ENCODE data around the gene FCN2.

DNA sequence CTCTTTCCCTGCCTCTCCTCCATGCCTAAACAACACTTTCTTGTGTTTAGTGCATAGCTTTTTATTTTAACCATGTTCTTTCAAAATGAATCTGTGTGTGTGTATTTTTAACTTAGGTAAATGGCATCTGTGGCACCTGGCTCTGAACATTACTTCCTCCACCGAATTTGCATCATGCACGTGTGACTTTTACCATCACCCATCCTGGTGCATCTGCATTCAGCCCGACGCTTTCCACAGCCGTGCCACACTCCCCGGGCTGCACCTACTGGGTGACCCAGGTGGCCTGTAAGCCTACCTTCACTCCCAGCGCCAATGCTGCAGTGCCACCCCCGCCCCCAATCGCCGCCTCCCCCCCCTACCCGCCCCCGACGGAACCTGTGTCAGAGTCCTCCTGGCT lies 49.8 kb downstream of the FCN2 start:
- TF ChIP-seq, protein P1, sequence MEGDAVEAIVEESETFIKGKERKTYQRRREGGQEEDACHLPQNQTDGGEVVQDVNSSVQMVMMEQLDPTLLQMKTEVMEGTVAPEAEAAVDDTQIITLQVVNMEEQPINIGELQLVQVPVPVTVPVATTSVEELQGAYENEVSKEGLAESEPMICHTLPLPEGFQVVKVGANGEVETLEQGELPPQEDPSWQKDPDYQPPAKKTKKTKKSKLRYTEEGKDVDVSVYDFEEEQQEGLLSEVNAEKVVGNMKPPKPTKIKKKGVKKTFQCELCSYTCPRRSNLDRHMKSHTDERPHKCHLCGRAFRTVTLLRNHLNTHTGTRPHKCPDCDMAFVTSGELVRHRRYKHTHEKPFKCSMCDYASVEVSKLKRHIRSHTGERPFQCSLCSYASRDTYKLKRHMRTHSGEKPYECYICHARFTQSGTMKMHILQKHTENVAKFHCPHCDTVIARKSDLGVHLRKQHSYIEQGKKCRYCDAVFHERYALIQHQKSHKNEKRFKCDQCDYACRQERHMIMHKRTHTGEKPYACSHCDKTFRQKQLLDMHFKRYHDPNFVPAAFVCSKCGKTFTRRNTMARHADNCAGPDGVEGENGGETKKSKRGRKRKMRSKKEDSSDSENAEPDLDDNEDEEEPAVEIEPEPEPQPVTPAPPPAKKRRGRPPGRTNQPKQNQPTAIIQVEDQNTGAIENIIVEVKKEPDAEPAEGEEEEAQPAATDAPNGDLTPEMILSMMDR (IDR thresholded peaks at IDR 0.05), result no peak
- TF ChIP-seq POLR2A (IDR thresholded peaks at IDR 0.05), result no peak

Measured in esophagus squamous epithelium (tissue), 4 donors.